OCI-LY3 (cell line): ENCODE results near the gene PAM.

Source experiments
- H2AFZ ChIP-seq: fragments of 200-600, 300-600 bp; shearing (Covaris generic); 2 replicates; pipeline ENCODE4 v1.6.0; 2014; ENCODE audit warnings: antibody characterized with exemption, low read depth, low read length
- H3K27ac ChIP-seq: fragments of 200-600, 300-600 bp; sonication (generic); 2 replicates; pipeline ENCODE4 v1.5.1; 2014; ENCODE audit warnings: mild to moderate bottlenecking, low read length, moderate library complexity, mixed read lengths
- H3K27me3 ChIP-seq: fragments of 200-600, 300-600 bp; sonication (generic); 2 replicates; pipeline ENCODE4 v1.6.1; 2014; ENCODE audit warnings: low read depth, low read length, mixed read lengths
- H3K36me3 ChIP-seq: fragments of 200-600, 300-600 bp; sonication (generic); replicated peaks from 2 replicates; pipeline ENCODE3; 2014; ENCODE audit warnings: low read depth, low read length, mixed read lengths
- H3K4me1 ChIP-seq: fragments of 300-600, 200-600 bp; sonication (generic); 2 replicates; pipeline ENCODE4 v1.6.1; 2014; ENCODE audit warnings: low read length, mixed read lengths
- H3K4me2 ChIP-seq: fragments of 200-600, 300-600 bp; sonication (generic); 2 replicates; pipeline ENCODE4 v1.6.1; 2014; ENCODE audit warnings: low read length, mixed read lengths
- H3K4me3 ChIP-seq: fragments of 300-600, 200-600 bp; sonication (generic); 2 replicates; pipeline ENCODE4 v1.5.1; 2014; ENCODE audit warnings: antibody characterized with exemption, mild to moderate bottlenecking, low read length, moderate library complexity
- H3K79me2 ChIP-seq: fragments of 300-600, 200-600 bp; shearing (Covaris generic); 2 replicates; pipeline ENCODE4 v1.6.1; 2014; ENCODE audit warnings: mild to moderate bottlenecking, low read length, mixed read lengths
- H3K9ac ChIP-seq: fragments of 300-600, 200-600 bp; shearing (Covaris generic); 2 replicates; pipeline ENCODE4 v1.6.0; 2014; ENCODE audit warnings: mild to moderate bottlenecking, low read length, moderate library complexity
- H3K9me3 ChIP-seq: fragments of 200-600, 300-600 bp; shearing (Covaris generic); 2 replicates; pipeline ENCODE4 v1.6.1; 2014; ENCODE audit warnings: low read length, mixed read lengths; ENCODE audit not compliant: insufficient read depth
- H4K20me1 ChIP-seq: fragments of 200-600, 300-600 bp; sonication (generic); 2 replicates; pipeline ENCODE4 v1.6.1; 2016; ENCODE audit warnings: low read length, mixed read lengths; ENCODE audit not compliant: insufficient read depth
- CTCF ChIP-seq: fragments of 200-600, 300-600 bp; sonication (generic); IDR thresholded peaks from 2 replicates; pipeline ENCODE4 v1.5.1; 2014; ENCODE audit warnings: antibody characterized with exemption, low read length, low read depth
- EZH2phosphoT487 ChIP-seq: fragments of 200-600 bp; shearing (Covaris generic); IDR thresholded peaks from 2 replicates; pipeline ENCODE4 v1.6.1; 2018; ENCODE audit warnings: antibody characterized with exemption, mixed run types, low read depth

Gene PAM

DNA sequence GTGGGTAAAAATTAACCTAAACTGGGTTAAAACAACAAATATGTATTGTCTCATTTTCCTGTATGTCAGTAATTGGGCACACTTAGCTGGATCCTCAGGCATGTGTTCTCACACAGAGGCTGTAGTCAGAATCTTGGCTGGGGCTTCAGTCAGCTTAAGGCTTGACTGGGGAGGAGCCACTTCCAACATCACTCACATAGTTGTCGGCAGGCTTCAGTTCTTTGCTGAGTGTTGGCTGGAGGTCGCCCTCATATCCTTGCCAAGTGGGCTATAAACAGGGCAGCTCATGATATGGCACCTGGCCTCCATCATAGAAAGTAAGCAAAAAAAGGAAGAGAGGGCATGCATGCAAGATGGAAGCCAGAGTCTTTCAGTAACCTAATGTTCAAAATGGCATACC is 191.9 kb downstream of the PAM start:
- no peak overlapping the region for H3K9ac ChIP-seq
- peaks cover 3% of the 10 kb centered on the region for H3K36me3 ChIP-seq
- no peak overlapping the region for H2AFZ ChIP-seq
- no peak overlapping the region for H3K4me3 ChIP-seq
- no peaks in the 10 kb centered on the region for H4K20me1 ChIP-seq
- no peak overlapping the region for H3K4me2 ChIP-seq
- H3K4me1 ChIP-seq, result peaks cover 4% of the 10 kb centered on the region; the same call in 1 of the 2 replicates
- no peaks in the 10 kb centered on the region for H3K27me3 ChIP-seq
- no peaks in the 10 kb centered on the region for H3K9me3 ChIP-seq
- H3K79me2 ChIP-seq, result no peaks in the 10 kb centered on the region
- no peak for TF ChIP-seq EZH2phosphoT487
- TF ChIP-seq CTCF, result no peak
- H3K27ac ChIP-seq, result no peak overlapping the region

DNA sequence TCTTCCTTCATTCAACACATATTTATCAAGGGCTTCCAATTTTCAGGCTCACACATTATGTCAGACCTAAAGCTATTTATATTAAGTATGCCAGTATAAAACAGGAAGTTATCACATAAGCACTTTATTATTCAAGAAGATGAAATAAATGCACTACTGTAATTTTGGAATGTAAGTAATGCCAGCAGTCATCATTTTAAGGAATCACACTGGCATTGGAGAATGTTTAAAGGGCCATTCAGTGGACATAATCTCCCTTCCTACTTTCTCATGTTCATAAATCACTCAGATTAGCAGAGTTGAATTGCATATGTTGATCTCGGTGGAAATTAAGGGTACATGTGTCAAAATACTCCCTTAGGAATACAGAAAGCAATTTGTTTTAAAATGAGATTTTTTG is 200.4 kb downstream of the PAM start:
- no peaks in the 10 kb centered on the region for H3K9me3 ChIP-seq
- H3K4me3 ChIP-seq, result no peak overlapping the region
- no peak overlapping the region for H2AFZ ChIP-seq
- peaks cover 3% of the 10 kb centered on the region for H3K36me3 ChIP-seq
- H3K9ac ChIP-seq, result no peak overlapping the region
- H3K27ac ChIP-seq, result no peak overlapping the region
- no peaks in the 10 kb centered on the region for H3K79me2 ChIP-seq
- no peaks in the 10 kb centered on the region for H4K20me1 ChIP-seq
- TF ChIP-seq CTCF, result no peak
- TF ChIP-seq EZH2phosphoT487, result no peak
- H3K27me3 ChIP-seq, result no peaks in the 10 kb centered on the region
- peaks cover 12% of the 10 kb centered on the region for H3K4me1 ChIP-seq
- no peak overlapping the region for H3K4me2 ChIP-seq

DNA sequence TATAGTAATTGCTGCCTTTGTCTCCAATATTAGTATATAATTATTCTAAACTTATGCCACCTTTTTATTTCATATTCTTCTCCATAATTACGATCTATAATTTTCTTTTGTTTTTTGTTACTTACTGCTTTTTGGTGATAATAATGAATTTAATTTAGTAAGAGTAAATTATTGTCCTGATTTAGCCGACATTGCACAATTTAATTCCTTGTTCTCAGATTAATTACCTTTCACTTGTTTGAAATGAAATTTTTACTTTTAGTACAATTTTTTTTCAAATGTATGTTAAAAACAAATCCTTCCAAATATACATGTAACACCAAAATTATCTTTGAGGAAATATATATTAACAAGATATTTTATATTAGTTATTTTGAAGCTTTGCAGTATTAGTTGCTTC is 201.5 kb downstream of the PAM start:
- no peak overlapping the region for H3K27ac ChIP-seq
- no peaks in the 10 kb centered on the region for H3K79me2 ChIP-seq
- H3K4me3 ChIP-seq, result no peak overlapping the region
- no peaks in the 10 kb centered on the region for H3K36me3 ChIP-seq
- no peaks in the 10 kb centered on the region for H3K9me3 ChIP-seq
- no peaks in the 10 kb centered on the region for H3K27me3 ChIP-seq
- H4K20me1 ChIP-seq, result no peaks in the 10 kb centered on the region
- H3K4me2 ChIP-seq, result no peak overlapping the region
- no peak overlapping the region for H2AFZ ChIP-seq
- H3K4me1 ChIP-seq, result peaks cover 8% of the 10 kb centered on the region
- TF ChIP-seq EZH2phosphoT487 (no peak), CTCF (no peak)
- H3K9ac ChIP-seq, result no peak overlapping the region

DNA sequence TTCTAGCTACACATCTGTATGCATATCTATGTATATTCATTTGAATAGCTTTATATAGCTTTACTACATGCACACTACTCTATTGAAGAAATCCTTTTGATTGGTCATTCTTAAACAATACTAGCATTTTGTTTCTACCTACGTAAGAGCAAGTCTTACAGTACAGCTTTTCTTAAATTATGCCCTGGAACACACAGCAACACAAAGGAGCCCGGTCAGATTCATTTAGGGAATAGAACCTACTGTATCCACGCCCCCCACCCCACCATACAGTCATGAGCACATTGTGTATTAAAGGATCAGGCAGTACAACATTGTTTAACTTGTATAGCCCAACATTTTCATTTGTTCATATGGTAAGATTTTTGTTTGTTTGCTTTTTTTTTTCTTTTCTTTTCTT is 202.0 kb downstream of the PAM start:
- Histone ChIP-seq H3K4me2 (no peak overlapping the region), H2AFZ (no peak overlapping the region)

More for the DNA sequence above, 202.0 kb downstream of the PAM start:
- Histone ChIP-seq H3K4me1 (peaks cover 8% of the 10 kb centered on the region), H3K4me3 (no peak overlapping the region), H3K79me2 (no peaks in the 10 kb centered on the region), H3K27ac (no peak overlapping the region), H3K9ac (no peak overlapping the region), H4K20me1 (no peaks in the 10 kb centered on the region), H3K9me3 (no peaks in the 10 kb centered on the region), H3K27me3 (no peaks in the 10 kb centered on the region), H3K36me3 (no peaks in the 10 kb centered on the region)
- TF ChIP-seq EZH2phosphoT487, result no peak
- TF ChIP-seq CTCF, result no peak
